Natural killer cell treated with Interleukin-12 subunit alpha and Interleukin-12 subunit beta and Interleukin-15 and Interleukin-18, amount 100 ng/mL, for 72 hours (primary cell): ENCODE measurements around the gene PTPRE. TPM values are rescaled to one million over a fixed set of nuclear protein-coding genes. Genes with fewer than 3 reads are reported as not detected.

ENCODE experiments used
- ATAC-seq, 2 donors: fragments of 150-1000 bp; cut with Tn5 transposase in 1 of 2; sonication (Bioruptor Pico), chemical (Tn5 transposase) in 1 of 2; 2 replicates each; pipeline ENCODE4 v1.10.0; 2021
- DNase-seq: peaks from one replicate; pipeline ENCODE4 v3.0.0; 2022; ENCODE audit warnings: low spot score
- H3K27ac Mint-ChIP-seq, 2 donors: 1 replicate in 1 of 2; 2 replicates in 1 of 2; pipeline ENCODE4 v1.8.0; 2022; ENCODE audit warnings: mixed read lengths in 2 of 2, mild to moderate bottlenecking in 1 of 2, moderate library complexity in 1 of 2
- H3K27me3 Mint-ChIP-seq, 2 donors: 1 replicate in 1 of 2; 2 replicates in 1 of 2; pipeline ENCODE4 v1.8.0; 2022; ENCODE audit warnings: mixed read lengths in 2 of 2
- H3K36me3 Mint-ChIP-seq: one replicate; pipeline ENCODE4 v1.8.0; 2022; ENCODE audit warnings: mixed read lengths
- H3K4me1 Mint-ChIP-seq, 2 donors: 1 replicate in 1 of 2; 2 replicates in 1 of 2; pipeline ENCODE4 v1.8.0; 2022; ENCODE audit warnings: low read depth in 2 of 2, mixed read lengths in 2 of 2, mild to moderate bottlenecking in 1 of 2
- H3K4me3 Mint-ChIP-seq: one replicate; pipeline ENCODE4 v1.8.0; 2022; ENCODE audit warnings: mixed read lengths
- H3K9me3 Mint-ChIP-seq: 2 replicates; pipeline ENCODE4 v1.8.0; 2022; ENCODE audit warnings: mixed read lengths
- total RNA-seq, 2 donors: library from RNA; stranded (reverse); gene quantifications; one replicate each; pipeline ENCODE4 v1.2.3, GENCODE V29; 2022

The PTPRE gene
- total RNA-seq, 2 donors from 2014 or later: 65.1 to 147 TPM

GRCh38 chr10:127949831-127950230 is 42.9 kb downstream of the PTPRE start:
- H3K27me3 Mint-ChIP-seq: peaks cover 2 to 11% of the 10 kb centered on the region in 2 donors
- no peak for ATAC-seq
- peaks cover 8 to 14% of the 10 kb centered on the region in 2 donors for H3K4me1 Mint-ChIP-seq
- peaks cover 2% of the 10 kb centered on the region for H3K9me3 Mint-ChIP-seq
- DNase-seq: no peak
- no peak overlapping the region for H3K27ac Mint-ChIP-seq
- H3K36me3 Mint-ChIP-seq: no peaks in the 10 kb centered on the region
- no peak overlapping the region for H3K4me3 Mint-ChIP-seq

GRCh38 chr10:127951861-127952574 is 45.1 kb downstream of the PTPRE start:
- H3K27ac Mint-ChIP-seq: no peak overlapping the region

GRCh38 chr10:127952575-127952869 is 45.6 kb downstream of the PTPRE start:
- Mint-ChIP-seq H3K9me3 (peaks cover 2% of the 10 kb centered on the region), H3K36me3 (no peaks in the 10 kb centered on the region), H3K27me3 (peaks cover 10 to 34% of the 10 kb centered on the region in 2 donors), H3K4me3 (no peak overlapping the region), H3K27ac (no peak overlapping the region), H3K4me1 (peaks cover 0 to 3% of the 10 kb centered on the region in 2 donors)
- ATAC-seq (no peak), DNase-seq (no peak)

More at GRCh38 chr10:127951861-127952574, 45.1 kb downstream of the PTPRE start:
- Mint-ChIP-seq H3K4me3 (no peak overlapping the region), H3K27me3 (peaks cover 6 to 29% of the 10 kb centered on the region in 2 donors), H3K4me1 (peaks cover 0 to 3% of the 10 kb centered on the region in 2 donors), H3K36me3 (no peaks in the 10 kb centered on the region), H3K9me3 (peaks cover 2% of the 10 kb centered on the region)
- no peak for DNase-seq
- no peak for ATAC-seq

- ATAC-seq (no peak), DNase-seq (no peak)
- peaks cover 11 to 38% of the 10 kb centered on the region in 2 donors for H3K27me3 Mint-ChIP-seq
- peaks cover 2% of the 10 kb centered on the region for H3K9me3 Mint-ChIP-seq
- H3K27ac Mint-ChIP-seq: no peak overlapping the region
- H3K4me1 Mint-ChIP-seq: peaks cover 0 to 3% of the 10 kb centered on the region in 2 donors
- H3K4me3 Mint-ChIP-seq: no peak overlapping the region
- H3K36me3 Mint-ChIP-seq: no peaks in the 10 kb centered on the region
Observed at GRCh38 chr10:127952918-127953317, 46.0 kb downstream of the PTPRE start.

GRCh38 chr10:127953876-127954275 is 47.0 kb downstream of the PTPRE start:
- H3K27me3 Mint-ChIP-seq: peaks cover 14 to 44% of the 10 kb centered on the region in 2 donors
- H3K4me3 Mint-ChIP-seq: no peak overlapping the region
- H3K27ac Mint-ChIP-seq: peak overlapping the region in 1 of 2 donors; percentile 18
- peaks cover 2% of the 10 kb centered on the region for H3K9me3 Mint-ChIP-seq
- ATAC-seq: no peak
- DNase-seq: no peak
- H3K4me1 Mint-ChIP-seq: peaks cover 0 to 3% of the 10 kb centered on the region in 2 donors
- H3K36me3 Mint-ChIP-seq: no peaks in the 10 kb centered on the region

- no peaks in the 10 kb centered on the region for H3K9me3 Mint-ChIP-seq
- no peak overlapping the region for H3K27ac Mint-ChIP-seq
- peaks cover 14 to 37% of the 10 kb centered on the region in 2 donors for H3K27me3 Mint-ChIP-seq
- H3K4me1 Mint-ChIP-seq: peaks cover 0 to 4% of the 10 kb centered on the region in 2 donors
- no peaks in the 10 kb centered on the region for H3K36me3 Mint-ChIP-seq
- DNase-seq (no peak), ATAC-seq (no peak)
- no peak overlapping the region for H3K4me3 Mint-ChIP-seq
Observed at GRCh38 chr10:127959428-127959827, 52.5 kb downstream of the PTPRE start.

- no peaks in the 10 kb centered on the region for H3K9me3 Mint-ChIP-seq
- H3K4me3 Mint-ChIP-seq: no peak overlapping the region
- no peaks in the 10 kb centered on the region for H3K36me3 Mint-ChIP-seq
Observed at GRCh38 chr10:127961071-127961470, 54.2 kb downstream of the PTPRE start.

GRCh38 chr10:127962205-127962604 is 55.3 kb downstream of the PTPRE start:
- Mint-ChIP-seq H3K27ac (no peak overlapping the region), H3K4me3 (no peak overlapping the region), H3K4me1 (peaks cover 5 to 8% of the 10 kb centered on the region in 2 donors), H3K36me3 (no peaks in the 10 kb centered on the region), H3K27me3 (peaks cover 7 to 14% of the 10 kb centered on the region in 2 donors), H3K9me3 (no peaks in the 10 kb centered on the region)
- DNase-seq (no peak), ATAC-seq (no peak)

More at GRCh38 chr10:127961071-127961470, 54.2 kb downstream of the PTPRE start:
- no peak for DNase-seq
- peaks cover 4 to 7% of the 10 kb centered on the region in 2 donors for H3K4me1 Mint-ChIP-seq
- no peak overlapping the region for H3K27ac Mint-ChIP-seq
- peaks cover 11 to 23% of the 10 kb centered on the region in 2 donors for H3K27me3 Mint-ChIP-seq
- ATAC-seq: no peak

GRCh38 chr10:127963136-127963535 is 56.2 kb downstream of the PTPRE start:
- H3K36me3 Mint-ChIP-seq: no peaks in the 10 kb centered on the region
- peak; percentile 28 to 37 for ATAC-seq
- H3K27ac Mint-ChIP-seq: no peak overlapping the region
- peaks cover under 1 to 5% of the 10 kb centered on the region in 2 donors for H3K27me3 Mint-ChIP-seq
- DNase-seq: no peak
- H3K4me3 Mint-ChIP-seq: no peak overlapping the region
- H3K9me3 Mint-ChIP-seq: no peaks in the 10 kb centered on the region
- H3K4me1 Mint-ChIP-seq: peaks cover 12 to 15% of the 10 kb centered on the region in 2 donors

GRCh38 chr10:127964621-127965020 is 57.7 kb downstream of the PTPRE start:
- ATAC-seq: no peak
- no peak overlapping the region for H3K4me3 Mint-ChIP-seq
- H3K27me3 Mint-ChIP-seq: no peaks in the 10 kb centered on the region
- no peaks in the 10 kb centered on the region for H3K9me3 Mint-ChIP-seq
- peaks cover 19 to 20% of the 10 kb centered on the region in 2 donors for H3K4me1 Mint-ChIP-seq
- H3K36me3 Mint-ChIP-seq: no peaks in the 10 kb centered on the region
- no peak overlapping the region for H3K27ac Mint-ChIP-seq
- DNase-seq: no peak

GRCh38 chr10:127966875-127967274 is 60.0 kb downstream of the PTPRE start:
- no peaks in the 10 kb centered on the region for H3K27me3 Mint-ChIP-seq
- no peak overlapping the region for H3K27ac Mint-ChIP-seq
- peaks cover 19 to 25% of the 10 kb centered on the region in 2 donors for H3K4me1 Mint-ChIP-seq
- no peaks in the 10 kb centered on the region for H3K9me3 Mint-ChIP-seq
- H3K4me3 Mint-ChIP-seq: no peak overlapping the region
- ATAC-seq: no peak
- H3K36me3 Mint-ChIP-seq: no peaks in the 10 kb centered on the region
- no peak for DNase-seq

GRCh38 chr10:127968027-127968441 is 61.1 kb downstream of the PTPRE start:
- H3K9me3 Mint-ChIP-seq: no peaks in the 10 kb centered on the region
- H3K36me3 Mint-ChIP-seq: no peaks in the 10 kb centered on the region
- peak overlapping the region; percentile 31 to 54 for H3K27ac Mint-ChIP-seq
- ATAC-seq: peak in 1 of 2 donors; percentile 41
- H3K4me3 Mint-ChIP-seq: peak overlapping the region; percentile 30
- DNase-seq: no peak
- no peaks in the 10 kb centered on the region for H3K27me3 Mint-ChIP-seq
- peaks cover 19 to 27% of the 10 kb centered on the region in 2 donors for H3K4me1 Mint-ChIP-seq

- peaks cover 19 to 32% of the 10 kb centered on the region in 2 donors for H3K4me1 Mint-ChIP-seq
- H3K9me3 Mint-ChIP-seq: no peaks in the 10 kb centered on the region
- DNase-seq (no peak), ATAC-seq (no peak)
- H3K4me3 Mint-ChIP-seq: no peak overlapping the region
- peak overlapping the region in 1 of 2 donors; percentile 54 for H3K27ac Mint-ChIP-seq
- peaks cover 0 to 2% of the 10 kb centered on the region in 2 donors for H3K27me3 Mint-ChIP-seq
- H3K36me3 Mint-ChIP-seq: no peaks in the 10 kb centered on the region
Observed at GRCh38 chr10:127968659-127969058, 61.8 kb downstream of the PTPRE start.

- Mint-ChIP-seq H3K27ac (peak overlapping the region in 1 of 2 donors; percentile 62), H3K27me3 (peaks cover 0 to 16% of the 10 kb centered on the region in 2 donors), H3K4me3 (no peak overlapping the region), H3K4me1 (peaks cover 14 to 36% of the 10 kb centered on the region in 2 donors), H3K9me3 (no peaks in the 10 kb centered on the region), H3K36me3 (no peaks in the 10 kb centered on the region)
- ATAC-seq (no peak), DNase-seq (no peak)
Observed at GRCh38 chr10:127971101-127971946, 64.4 kb downstream of the PTPRE start.
